HG03095 (cell line): ENCODE results near the gene DOCK2.

Experiments
- ATAC-seq: cut with Tn5 transposase; IDR thresholded peaks from one replicate; pipeline ENCODE4 v1.9.1; 2021; ENCODE audit warnings: moderate library complexity; ENCODE audit not compliant: unreplicated experiment

The DOCK2 gene

DNA sequence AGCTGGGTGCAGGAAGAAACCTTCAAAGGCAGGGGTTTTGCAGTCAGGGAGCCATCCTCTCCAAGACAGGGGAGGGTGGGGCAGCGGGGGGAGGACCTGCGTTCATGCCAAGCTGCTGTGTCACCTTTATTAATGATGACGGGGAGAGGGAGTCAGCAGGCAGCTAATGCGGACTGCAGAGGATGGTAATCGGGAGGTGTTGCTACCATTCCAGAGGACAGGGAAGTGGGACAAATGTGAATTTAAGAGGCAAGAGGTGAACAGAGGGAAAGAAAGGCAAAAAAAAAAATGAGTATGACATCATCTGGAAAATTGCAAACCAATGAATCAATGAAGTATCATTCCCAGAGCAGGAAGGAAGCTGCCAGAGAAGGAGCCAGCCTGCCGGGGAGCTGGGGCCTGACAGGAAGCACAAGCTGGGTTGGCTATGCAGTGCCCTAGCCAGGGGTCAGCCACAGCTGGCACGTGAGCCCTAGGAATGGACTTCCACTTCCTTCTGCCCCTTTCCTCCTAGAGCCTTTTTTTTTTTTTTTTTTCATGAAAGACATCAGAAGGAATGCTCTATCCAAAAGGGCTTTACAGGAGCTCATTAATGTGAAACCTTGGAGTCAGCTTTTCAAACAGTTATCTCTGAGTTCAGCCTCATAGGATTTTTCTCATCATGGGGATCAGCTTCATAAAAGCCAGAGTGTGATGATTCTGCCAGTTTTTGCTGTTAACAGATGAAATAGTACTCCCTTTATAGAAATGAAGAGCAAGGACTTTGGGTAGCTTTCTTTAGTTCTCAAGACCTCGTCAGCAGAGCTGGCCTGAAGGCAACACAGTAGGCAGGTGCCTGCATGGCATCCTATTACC lies 334.1 kb downstream of the DOCK2 start:
- no peak for ATAC-seq

- no peak for ATAC-seq
These were observed 334.7 kb downstream of the DOCK2 start for GRCh38 chr5:169971780-169972179.

- ATAC-seq = no peak
These were observed 336.0 kb downstream of the DOCK2 start for GRCh38 chr5:169973056-169973455.

- ATAC-seq = no peak
These were observed 337.2 kb downstream of the DOCK2 start for GRCh38 chr5:169974121-169974770.

- no peak for ATAC-seq
These were observed 341.6 kb downstream of the DOCK2 start for GRCh38 chr5:169978714-169979113.

DNA sequence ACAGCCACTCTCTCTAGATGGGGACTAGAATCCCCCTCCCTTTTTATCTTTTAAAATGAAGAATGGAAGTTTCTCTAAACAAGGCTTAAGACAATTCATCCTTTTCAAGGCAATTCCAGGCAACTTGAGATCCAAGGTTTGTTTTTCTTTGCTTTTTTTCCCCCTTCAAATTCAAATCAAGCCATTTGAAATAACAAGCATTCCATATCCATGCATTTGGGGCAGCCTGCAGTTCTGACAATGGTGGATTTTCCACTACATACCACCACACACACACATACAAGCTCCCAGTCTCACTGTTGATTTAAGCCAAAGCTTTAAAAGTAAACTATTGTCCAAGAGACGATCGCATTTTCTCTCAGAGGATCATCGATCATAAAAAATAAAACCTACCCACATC lies 342.8 kb downstream of the DOCK2 start:
- ATAC-seq = no peak

DNA sequence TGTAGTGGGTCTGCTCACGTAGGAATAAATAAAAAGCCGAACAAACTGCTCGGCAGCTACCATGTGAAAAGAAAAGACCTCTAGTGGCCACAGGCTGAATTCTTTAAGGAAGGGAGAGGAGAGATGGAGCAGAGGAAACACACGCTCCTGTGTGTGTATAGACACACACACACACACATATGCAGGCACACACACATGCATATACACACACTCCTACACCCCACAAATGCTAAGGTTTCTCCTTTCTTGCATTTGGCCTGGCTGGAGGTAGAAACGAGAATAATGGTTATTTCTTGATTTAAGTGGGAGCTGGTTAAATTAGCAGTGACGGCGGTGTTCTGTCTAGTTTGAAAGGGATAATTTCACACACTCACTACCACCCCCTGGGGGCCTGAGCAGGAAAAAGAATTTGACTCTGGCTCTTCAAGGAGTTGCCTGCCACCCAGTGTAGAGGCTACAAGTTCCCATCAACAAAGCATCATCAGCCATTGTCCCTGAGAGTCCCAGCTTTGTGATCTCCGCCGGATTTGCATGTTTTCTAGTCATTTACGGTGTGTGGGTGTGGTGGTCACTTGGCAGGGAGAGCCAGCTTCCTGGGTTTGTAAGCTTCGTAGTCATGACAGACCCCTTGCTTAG lies 343.5 kb downstream of the DOCK2 start, which contains the start of gene INSYN2B:
Gene INSYN2B, minus strand, starts transcription at position 78 of the 636 bp plus-strand sequence. CDS start 96,597 bp downstream, outside the sequence.
- peak; percentile 73 for ATAC-seq

- no peak for ATAC-seq
These were observed 351.1 kb downstream of the DOCK2 start for GRCh38 chr5:169988206-169988605.

DNA sequence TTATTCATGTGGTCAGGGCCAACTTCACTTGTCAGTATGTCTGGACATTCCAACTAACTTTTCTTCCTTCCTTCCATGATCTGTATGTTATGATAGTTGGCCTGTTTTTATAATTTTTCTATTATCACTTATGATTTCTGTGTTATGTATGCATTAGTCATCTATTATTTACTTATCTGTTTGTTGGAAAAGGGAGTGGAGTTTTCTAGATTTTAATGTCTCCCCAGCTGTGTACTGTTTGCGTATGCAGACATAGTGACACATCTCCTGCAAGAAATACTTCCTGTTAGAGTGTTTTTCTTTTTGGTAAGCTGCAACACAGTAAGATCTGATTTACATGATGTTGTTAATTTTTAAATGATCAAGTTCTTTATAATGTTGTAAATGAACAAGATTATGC lies 351.9 kb downstream of the DOCK2 start:
- no peak for ATAC-seq

GRCh38 chr5:169989365-169989764 lies 352.3 kb downstream of the DOCK2 start:
- no peak for ATAC-seq

DNA sequence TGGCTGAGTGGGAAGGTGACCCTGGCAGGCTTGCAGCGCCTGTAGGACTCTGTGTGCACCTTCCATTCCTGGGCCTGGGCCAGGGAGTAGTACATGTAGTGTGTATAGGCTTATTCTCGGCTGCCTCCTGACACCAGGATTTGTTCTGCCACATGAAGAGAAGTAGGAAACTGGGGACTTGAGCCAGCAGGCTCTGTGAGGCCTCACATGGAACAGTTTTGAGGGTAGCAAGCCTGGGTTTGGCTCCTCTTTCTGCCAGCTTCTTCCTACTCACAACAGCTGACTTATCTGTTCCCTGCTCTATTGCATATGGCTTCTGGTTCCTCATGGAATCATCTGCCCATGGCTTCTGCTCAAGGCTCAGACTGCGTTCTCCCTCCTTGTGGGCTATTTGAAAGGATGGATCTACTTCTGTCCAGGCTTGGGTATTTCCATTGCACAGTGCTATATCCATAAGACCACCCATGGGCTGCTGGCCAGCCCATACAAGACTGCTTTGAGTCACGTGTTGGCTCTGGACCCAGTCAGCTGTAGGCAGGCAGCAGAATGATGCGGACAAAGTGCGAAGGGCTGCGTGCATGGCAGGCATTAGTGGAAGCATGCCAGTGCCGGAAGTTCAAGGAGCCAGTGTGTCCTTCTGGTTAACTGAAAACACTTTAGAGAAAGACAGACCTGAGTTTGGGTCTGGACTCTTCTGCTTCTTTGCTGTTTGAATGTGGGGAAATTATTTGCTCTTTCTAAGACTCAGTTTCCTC lies 354.2 kb downstream of the DOCK2 start:
- no peak for ATAC-seq

GRCh38 chr5:169992789-169993484 lies 355.9 kb downstream of the DOCK2 start:
- no peak for ATAC-seq

GRCh38 chr5:169993485-169993790 lies 356.4 kb downstream of the DOCK2 start:
- no peak for ATAC-seq

DNA sequence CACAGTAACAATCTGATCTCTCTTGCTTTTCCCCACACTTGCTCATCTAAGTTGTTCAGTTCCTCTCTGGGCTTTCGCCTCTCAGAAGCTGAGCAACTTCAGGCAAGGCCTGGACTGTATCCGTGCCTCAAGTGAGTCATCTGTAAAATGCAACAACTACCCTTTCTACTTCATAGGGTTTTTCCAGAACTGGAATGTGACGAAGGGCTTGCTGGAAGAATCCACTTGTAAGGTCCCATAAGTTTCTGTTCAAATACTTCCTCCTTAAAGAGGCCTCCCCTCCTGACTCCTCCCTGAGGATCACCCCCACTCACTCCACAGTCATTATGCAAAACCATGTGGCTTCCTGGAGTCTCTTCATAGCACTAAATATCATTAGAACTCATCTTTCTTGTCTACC lies 360.7 kb downstream of the DOCK2 start:
- ATAC-seq = no peak

- ATAC-seq = no peak
These were observed 362.5 kb downstream of the DOCK2 start for GRCh38 chr5:169999621-170000020.

- ATAC-seq = no peak
These were observed 363.1 kb downstream of the DOCK2 start for GRCh38 chr5:170000155-170000554.

- no peak for ATAC-seq
These were observed 368.9 kb downstream of the DOCK2 start for GRCh38 chr5:170006021-170006420.

GRCh38 chr5:170008376-170008775 lies 371.3 kb downstream of the DOCK2 start:
- ATAC-seq = no peak

GRCh38 chr5:170010595-170010994 lies 373.5 kb downstream of the DOCK2 start:
- no peak for ATAC-seq

DNA sequence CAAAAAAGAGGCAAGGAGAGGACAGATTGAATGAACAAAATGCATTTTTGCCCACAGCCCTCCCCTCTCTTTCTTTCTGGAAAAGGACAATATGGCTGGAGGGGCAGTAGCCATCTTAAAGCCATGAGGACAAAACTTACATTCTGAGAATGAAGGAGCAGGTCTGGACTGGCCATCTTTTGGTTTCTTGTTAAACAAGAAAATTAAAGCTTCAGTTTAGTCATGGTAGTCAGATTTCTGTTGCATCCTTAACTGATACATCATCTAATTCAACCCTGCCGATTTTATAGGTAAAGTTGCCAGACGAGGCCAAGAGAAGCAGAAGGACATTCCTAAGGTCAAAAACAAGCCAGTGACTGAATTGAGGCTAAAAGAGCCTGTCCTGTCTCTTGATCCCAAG lies 374.7 kb downstream of the DOCK2 start:
- ATAC-seq = no peak

- ATAC-seq = no peak
These were observed 375.5 kb downstream of the DOCK2 start for GRCh38 chr5:170012622-170013021.
